ENCODE results near the gene ARID1B.

ARID1B gene

GRCh38 chr6:157099912-157100593, 322.9 kb downstream of the ARID1B start:
- DNase-seq (ENCODE audit: low spot score) = no peak

DNA sequence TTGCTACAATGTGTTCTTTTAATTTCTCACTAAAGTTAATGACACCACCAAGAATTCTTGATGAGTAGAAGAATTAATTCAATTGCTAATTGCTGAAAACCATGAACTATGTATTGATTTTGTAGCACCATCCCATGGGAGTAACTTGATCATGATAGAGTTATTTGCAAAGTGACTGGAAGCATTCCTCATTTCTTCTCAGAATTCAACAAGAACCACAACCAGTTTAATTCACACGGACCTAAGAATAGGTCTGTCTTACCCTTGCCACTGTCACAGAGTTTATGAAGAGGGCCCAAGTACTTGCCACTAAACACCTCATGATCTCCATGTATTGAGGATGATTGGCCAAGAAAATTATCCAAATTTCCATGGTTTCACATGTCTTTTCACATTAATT, 324.0 kb downstream of the ARID1B start:
- no peak for DNase-seq (ENCODE audit: low spot score)

DNA sequence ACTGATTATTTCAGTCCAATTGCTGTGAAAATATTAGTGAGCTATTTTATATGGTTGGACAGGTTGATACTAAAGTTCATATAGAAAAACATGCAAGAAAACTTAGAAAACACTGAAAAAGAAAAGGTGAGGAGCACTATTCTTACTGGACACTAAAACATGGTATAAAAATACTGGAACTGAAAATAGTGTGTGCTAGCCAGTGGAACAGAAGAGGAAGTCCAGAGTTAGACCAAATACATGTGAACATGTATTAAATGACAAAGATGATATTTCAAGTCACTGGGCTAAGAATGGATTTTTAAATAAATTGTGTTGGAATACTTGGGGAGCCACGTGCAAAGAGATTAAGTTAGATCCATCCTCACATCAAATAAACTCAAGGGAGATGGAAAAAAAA, 327.6 kb downstream of the ARID1B start:
- DNase-seq (ENCODE audit: low spot score) = no peak

DNA sequence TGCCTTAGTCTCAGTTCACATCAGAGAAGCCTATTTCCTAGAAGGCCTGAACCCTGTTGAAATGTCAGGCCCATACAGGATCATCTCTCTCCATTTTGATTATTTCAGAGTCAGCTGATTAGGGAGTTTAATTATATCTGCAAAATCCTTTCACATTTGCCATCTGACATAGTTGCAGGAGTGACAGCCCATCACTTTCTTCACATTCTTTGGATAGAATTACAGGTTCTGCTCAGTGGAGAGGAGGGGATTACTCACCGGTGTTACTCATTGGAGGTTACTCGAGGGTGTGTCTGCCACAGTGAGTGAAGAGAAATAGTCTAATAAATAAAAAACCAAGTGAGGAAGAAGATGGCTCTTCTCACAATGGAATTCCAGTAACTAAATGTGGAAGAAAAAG, 329.3 kb downstream of the ARID1B start:
- no peak for DNase-seq (ENCODE audit: low spot score)

DNA sequence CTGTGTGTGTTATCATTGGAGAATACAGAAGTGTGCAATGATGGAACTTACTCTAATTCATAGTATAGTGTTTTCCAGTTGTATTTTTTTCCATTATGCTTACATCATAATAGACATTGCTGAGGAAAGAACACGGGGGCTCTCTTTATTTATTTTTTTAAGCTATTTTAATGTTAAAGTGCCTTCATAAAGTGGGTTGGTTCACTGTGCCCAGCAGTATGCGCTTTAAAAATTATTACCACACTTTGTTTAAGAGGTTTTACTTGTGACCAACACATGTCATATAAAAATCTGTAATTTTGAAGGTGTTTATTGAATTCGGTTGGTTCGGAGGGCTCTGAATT, 330.4 kb downstream of the ARID1B start:
- DNase-seq (ENCODE audit: low spot score) = no peak

- no peak for DNase-seq (ENCODE audit: low spot score)
Measured at GRCh38 chr6:157107915-157108651, 330.9 kb downstream of the ARID1B start.

- DNase-seq (ENCODE audit: low spot score) = no peak
Measured at GRCh38 chr6:157108923-157109322, 331.7 kb downstream of the ARID1B start.

DNA sequence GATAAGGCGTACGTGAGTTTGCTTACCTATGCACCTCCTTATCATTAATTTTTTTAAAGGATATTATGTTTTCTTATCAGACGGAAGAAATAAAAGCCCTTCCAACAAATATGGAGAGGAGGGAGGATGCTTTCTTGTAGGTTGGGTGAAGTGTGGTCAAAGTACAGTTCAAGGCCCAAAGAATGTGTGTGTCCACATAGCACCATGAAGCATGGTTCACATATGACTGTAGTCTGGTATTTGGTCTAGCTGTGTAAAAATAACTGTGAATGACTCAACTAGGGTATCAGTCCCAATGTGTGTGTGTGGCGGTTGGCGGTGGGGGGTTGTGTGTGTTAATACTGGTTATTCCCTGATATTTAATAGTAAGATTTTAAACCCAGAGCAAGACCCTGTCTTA, 333.4 kb downstream of the ARID1B start:
- no peak for DNase-seq (ENCODE audit: low spot score)

- DNase-seq (ENCODE audit: low spot score) = no peak
Measured at GRCh38 chr6:157113389-157113788, 336.2 kb downstream of the ARID1B start.

GRCh38 chr6:157116426-157116825, 339.2 kb downstream of the ARID1B start:
- DNase-seq (ENCODE audit: low spot score) = peak; percentile 51

- DNase-seq (ENCODE audit: low spot score) = no peak
Measured at GRCh38 chr6:157117431-157118095, 340.4 kb downstream of the ARID1B start.

- DNase-seq (ENCODE audit: low spot score) = no peak
Measured at GRCh38 chr6:157119502-157120027, 342.4 kb downstream of the ARID1B start.

GRCh38 chr6:157120534-157121232, 343.5 kb downstream of the ARID1B start:
- peak; percentile 48 for DNase-seq (ENCODE audit: low spot score)

GRCh38 chr6:157121897-157122296, 344.7 kb downstream of the ARID1B start:
- DNase-seq (ENCODE audit: low spot score) = no peak

DNA sequence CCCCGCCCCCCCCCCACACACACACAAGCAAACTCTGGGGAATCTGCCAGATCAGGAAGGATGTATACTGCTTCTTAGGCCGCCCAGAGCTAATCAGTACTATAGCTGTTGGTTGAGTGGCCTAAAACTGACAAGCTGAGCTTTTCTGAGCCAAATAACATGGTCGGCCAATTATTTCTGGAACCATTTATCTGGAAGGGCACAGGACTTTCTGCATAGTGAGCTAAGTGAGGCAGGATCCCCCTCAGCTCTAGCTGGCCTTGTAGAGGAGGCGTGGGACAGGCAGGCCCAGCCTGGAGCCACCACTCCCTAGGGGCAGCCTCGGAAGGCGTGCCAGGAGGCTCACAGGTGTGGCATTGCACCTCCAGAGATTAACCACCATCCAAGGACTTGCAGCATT, 346.1 kb downstream of the ARID1B start:
- no peak for DNase-seq (ENCODE audit: low spot score)

GRCh38 chr6:157124485-157125254, 347.5 kb downstream of the ARID1B start:
- no peak for DNase-seq (ENCODE audit: low spot score)

GRCh38 chr6:157125531-157125930, 348.4 kb downstream of the ARID1B start:
- DNase-seq (ENCODE audit: low spot score) = no peak

GRCh38 chr6:157126183-157127098, 349.3 kb downstream of the ARID1B start:
- no peak for DNase-seq (ENCODE audit: low spot score)

DNA sequence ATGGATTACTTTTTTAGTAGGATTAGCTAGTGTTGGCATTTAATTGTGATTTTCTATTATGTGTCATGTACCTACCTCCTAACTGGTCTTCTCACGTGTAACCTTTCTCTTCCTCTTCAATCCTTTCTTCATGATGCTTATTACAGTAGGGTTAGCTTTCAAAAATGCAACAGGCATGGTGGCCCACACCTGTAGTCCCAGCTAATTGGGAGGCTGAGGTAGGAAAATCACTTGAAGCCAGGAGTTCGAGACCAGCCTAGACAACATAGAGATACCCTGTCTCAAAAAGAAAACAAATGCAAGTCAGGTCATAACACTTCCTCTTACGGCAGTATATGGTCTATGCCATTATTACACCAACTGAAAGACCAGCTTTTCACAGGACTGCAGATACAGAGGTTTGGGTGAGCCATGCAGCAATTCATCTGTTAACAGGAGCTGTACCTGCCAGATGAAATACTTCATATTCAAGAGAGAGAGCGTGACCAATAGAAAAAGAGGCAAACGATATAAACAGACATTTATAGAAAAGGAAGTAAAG, 351.1 kb downstream of the ARID1B start:
- no peak for DNase-seq (ENCODE audit: low spot score)

- DNase-seq (ENCODE audit: low spot score) = no peak
Measured at GRCh38 chr6:157131250-157131649, 354.1 kb downstream of the ARID1B start.

Data from cerebellar cortex (tissue), 1 donor.